Mucosa of stomach (tissue), 1 donor: ENCODE results near the gene IRF4.

Source experiments
- H3K27me3 ChIP-seq: one replicate; pipeline ENCODE4 v1.7.0; 2013; ENCODE audit warnings: mild to moderate bottlenecking, low read length; ENCODE audit not compliant: control insufficient read depth, insufficient read depth
- H3K36me3 ChIP-seq: one replicate; pipeline ENCODE4 v1.7.0; 2013; ENCODE audit warnings: low read length; ENCODE audit not compliant: control insufficient read depth, insufficient read depth
- H3K4me1 ChIP-seq: one replicate; pipeline ENCODE4 v1.7.0; 2013; ENCODE audit warnings: mild to moderate bottlenecking, low read length; ENCODE audit not compliant: control insufficient read depth, insufficient read depth
- H3K4me3 ChIP-seq: one replicate; pipeline ENCODE4 v1.7.0; 2013; ENCODE audit warnings: low read length
- H3K9ac ChIP-seq: one replicate; pipeline ENCODE4 v1.7.0; 2013; ENCODE audit warnings: mild to moderate bottlenecking, low read length, moderate library complexity
- H3K9me3 ChIP-seq: one replicate; pipeline ENCODE4 v1.7.0; 2013; ENCODE audit warnings: mild to moderate bottlenecking, low read length, moderate library complexity; ENCODE audit not compliant: control insufficient read depth
- donor health status: Pancreatic carcinoma.

IRF4 gene

GRCh38 chr6:401994-402640 is 10.6 kb downstream of the IRF4 start:
- no peak overlapping the region for H3K4me3 ChIP-seq
- H3K4me1 ChIP-seq: no peaks in the 10 kb centered on the region
- H3K36me3 ChIP-seq: no peaks in the 10 kb centered on the region
- no peaks in the 10 kb centered on the region for H3K9me3 ChIP-seq
- no peak overlapping the region for H3K9ac ChIP-seq
- peaks cover 16% of the 10 kb centered on the region for H3K27me3 ChIP-seq

- Histone ChIP-seq H3K36me3 (no peaks in the 10 kb centered on the region), H3K4me3 (no peak overlapping the region), H3K9ac (no peak overlapping the region), H3K9me3 (no peaks in the 10 kb centered on the region), H3K4me1 (no peaks in the 10 kb centered on the region), H3K27me3 (peaks cover 6% of the 10 kb centered on the region)
Measured at GRCh38 chr6:402901-403658, 11.5 kb downstream of the IRF4 start.

GRCh38 chr6:403659-404655 is 12.4 kb downstream of the IRF4 start:
- no peaks in the 10 kb centered on the region for H3K9me3 ChIP-seq
- no peak overlapping the region for H3K4me3 ChIP-seq
- H3K27me3 ChIP-seq: peaks cover 5% of the 10 kb centered on the region
- H3K4me1 ChIP-seq: no peaks in the 10 kb centered on the region
- H3K9ac ChIP-seq: no peak overlapping the region
- no peaks in the 10 kb centered on the region for H3K36me3 ChIP-seq

GRCh38 chr6:404685-405423 is 13.3 kb downstream of the IRF4 start:
- H3K4me3 ChIP-seq: no peak overlapping the region
- no peaks in the 10 kb centered on the region for H3K36me3 ChIP-seq
- no peak overlapping the region for H3K9ac ChIP-seq
- no peaks in the 10 kb centered on the region for H3K9me3 ChIP-seq
- no peaks in the 10 kb centered on the region for H3K4me1 ChIP-seq
- peaks cover 5% of the 10 kb centered on the region for H3K27me3 ChIP-seq

GRCh38 chr6:408148-408547 is 16.6 kb downstream of the IRF4 start:
- Histone ChIP-seq H3K4me3 (no peak overlapping the region), H3K9me3 (no peaks in the 10 kb centered on the region), H3K27me3 (peaks cover 7% of the 10 kb centered on the region), H3K36me3 (no peaks in the 10 kb centered on the region), H3K9ac (no peak overlapping the region), H3K4me1 (no peaks in the 10 kb centered on the region)

GRCh38 chr6:408599-409102 is 17.1 kb downstream of the IRF4 start:
- H3K27me3 ChIP-seq: peaks cover 7% of the 10 kb centered on the region
- H3K4me3 ChIP-seq: no peak overlapping the region
- H3K9me3 ChIP-seq: no peaks in the 10 kb centered on the region
- no peak overlapping the region for H3K9ac ChIP-seq
- H3K4me1 ChIP-seq: no peaks in the 10 kb centered on the region
- no peaks in the 10 kb centered on the region for H3K36me3 ChIP-seq

- Histone ChIP-seq H3K4me1 (no peaks in the 10 kb centered on the region), H3K9me3 (no peaks in the 10 kb centered on the region), H3K9ac (no peak overlapping the region), H3K36me3 (no peaks in the 10 kb centered on the region), H3K4me3 (no peak overlapping the region), H3K27me3 (peaks cover 4% of the 10 kb centered on the region)
Measured at GRCh38 chr6:409370-409972, 17.9 kb downstream of the IRF4 start.

- Histone ChIP-seq H3K4me3 (no peak overlapping the region), H3K27me3 (peaks cover 4% of the 10 kb centered on the region), H3K4me1 (no peaks in the 10 kb centered on the region), H3K9ac (no peak overlapping the region), H3K36me3 (no peaks in the 10 kb centered on the region), H3K9me3 (no peaks in the 10 kb centered on the region)
Measured at GRCh38 chr6:410555-411395, 19.2 kb downstream of the IRF4 start.

GRCh38 chr6:411402-412145 is 20.0 kb downstream of the IRF4 start:
- no peak overlapping the region for H3K4me3 ChIP-seq
- H3K27me3 ChIP-seq: peaks cover 4% of the 10 kb centered on the region
- no peaks in the 10 kb centered on the region for H3K36me3 ChIP-seq
- H3K4me1 ChIP-seq: no peaks in the 10 kb centered on the region
- no peaks in the 10 kb centered on the region for H3K9me3 ChIP-seq
- no peak overlapping the region for H3K9ac ChIP-seq
